GM12891 (cell line): ENCODE results near the gene ZNF280A. TPM values are rescaled to one million over a fixed set of nuclear protein-coding genes. Genes with fewer than 3 reads are reported as not detected.

Experiments
- DNase-seq: peaks from one replicate; pipeline ENCODE4 v3.0.0; 2011; ENCODE audit warnings: low spot score; ENCODE audit not compliant: insufficient read length
- FAIRE-seq: peaks from 2 replicates; lab custom pipeline; 2011; peaks lifted over from hg19 to GRCh38; lab: Jason Lieb, UNC
- PAX5 ChIP-seq: IDR thresholded peaks from 2 replicates; pipeline ENCODE4 v1.6.1; 2011; ENCODE audit warnings: low read length, moderate library complexity, mild to moderate bottlenecking; ENCODE audit not compliant: insufficient read depth, severe bottlenecking
- POLR2A ChIP-seq: IDR thresholded peaks from 2 replicates; pipeline ENCODE4 v1.6.1; 2011; ENCODE audit warnings: low read depth, low read length, control low read depth
- POLR2AphosphoS5 ChIP-seq: IDR thresholded peaks from 2 replicates; pipeline ENCODE4 v1.6.1; 2011; ENCODE audit warnings: low read depth, low read length, control low read depth
- POU2F2 ChIP-seq: IDR thresholded peaks from 2 replicates; pipeline ENCODE4 v1.6.1; 2011; ENCODE audit warnings: low read depth, mild to moderate bottlenecking, control low read depth, low read length, moderate library complexity
- SPI1 ChIP-seq: IDR thresholded peaks from 2 replicates; pipeline ENCODE4 v1.6.1; 2011; ENCODE audit warnings: low read depth, low read length, control low read depth
- TAF1 ChIP-seq: IDR thresholded peaks from 2 replicates; pipeline ENCODE4 v1.6.1; 2011; ENCODE audit warnings: low read depth, low read length, control low read depth
- polyA plus RNA-seq: library from polyadenylated mRNA; unstranded; fragments of >200 nt; gene quantifications from one replicate; pipeline ENCODE4 v1.2.1, GENCODE V29; 2012; ENCODE audit warnings: low read depth, missing spikeins, inconsistent platforms; ENCODE audit not compliant: missing spikeins

The ZNF280A gene, protein sequence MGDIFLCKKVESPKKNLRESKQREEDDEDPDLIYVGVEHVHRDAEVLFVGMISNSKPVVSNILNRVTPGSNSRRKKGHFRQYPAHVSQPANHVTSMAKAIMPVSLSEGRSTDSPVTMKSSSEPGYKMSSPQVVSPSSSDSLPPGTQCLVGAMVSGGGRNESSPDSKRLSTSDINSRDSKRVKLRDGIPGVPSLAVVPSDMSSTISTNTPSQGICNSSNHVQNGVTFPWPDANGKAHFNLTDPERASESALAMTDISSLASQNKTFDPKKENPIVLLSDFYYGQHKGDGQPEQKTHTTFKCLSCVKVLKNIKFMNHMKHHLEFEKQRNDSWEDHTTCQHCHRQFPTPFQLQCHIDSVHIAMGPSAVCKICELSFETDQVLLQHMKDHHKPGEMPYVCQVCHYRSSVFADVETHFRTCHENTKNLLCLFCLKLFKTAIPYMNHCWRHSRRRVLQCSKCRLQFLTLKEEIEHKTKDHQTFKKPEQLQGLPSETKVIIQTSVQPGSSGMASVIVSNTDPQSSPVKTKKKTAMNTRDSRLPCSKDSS
- not detected for polyA plus RNA-seq

GRCh38 chr22:22520020-22520656 is at the start of gene ZNF280A:
Gene ZNF280A (minus strand): TSS chr22:22520270. CDS start chr22:22515630, 4,640 bp downstream.
- TF ChIP-seq POLR2A, result no peak
- TF ChIP-seq POU2F2, result no peak
- TF ChIP-seq SPI1, result no peak
- no peak for TF ChIP-seq PAX5
- DNase-seq, result no peak
- FAIRE-seq, result no peak

- TF ChIP-seq SPI1, result no peak
- no peak for DNase-seq
- FAIRE-seq, result no peak
Measured at GRCh38 chr22:22569218-22569617, 49.1 kb upstream of the ZNF280A start.

DNA sequence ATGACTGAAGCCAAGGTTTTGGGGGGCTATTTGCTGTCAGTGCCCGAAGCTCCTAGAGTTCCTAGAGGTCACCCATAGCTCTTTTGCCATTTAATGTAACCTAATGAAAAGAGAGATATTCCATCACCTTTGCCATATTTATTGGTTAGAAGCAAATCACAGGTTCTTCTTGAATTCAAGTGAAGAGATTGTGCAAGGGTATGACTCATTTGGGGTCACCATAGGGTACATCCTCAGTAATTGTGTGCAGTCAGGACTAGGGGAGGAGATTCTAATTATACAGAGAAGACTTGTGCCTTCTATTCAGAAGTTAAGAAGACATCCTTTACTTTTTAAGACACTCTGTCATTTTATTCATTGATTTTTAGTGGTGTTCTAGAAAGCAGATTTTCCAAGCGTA is 45.9 kb upstream of the ZNF280A start:
- TF ChIP-seq TAF1, result no peak
- no peak for TF ChIP-seq POLR2AphosphoS5
- TF ChIP-seq SPI1, result no peak
- DNase-seq (no peak), FAIRE-seq (no peak)

DNA sequence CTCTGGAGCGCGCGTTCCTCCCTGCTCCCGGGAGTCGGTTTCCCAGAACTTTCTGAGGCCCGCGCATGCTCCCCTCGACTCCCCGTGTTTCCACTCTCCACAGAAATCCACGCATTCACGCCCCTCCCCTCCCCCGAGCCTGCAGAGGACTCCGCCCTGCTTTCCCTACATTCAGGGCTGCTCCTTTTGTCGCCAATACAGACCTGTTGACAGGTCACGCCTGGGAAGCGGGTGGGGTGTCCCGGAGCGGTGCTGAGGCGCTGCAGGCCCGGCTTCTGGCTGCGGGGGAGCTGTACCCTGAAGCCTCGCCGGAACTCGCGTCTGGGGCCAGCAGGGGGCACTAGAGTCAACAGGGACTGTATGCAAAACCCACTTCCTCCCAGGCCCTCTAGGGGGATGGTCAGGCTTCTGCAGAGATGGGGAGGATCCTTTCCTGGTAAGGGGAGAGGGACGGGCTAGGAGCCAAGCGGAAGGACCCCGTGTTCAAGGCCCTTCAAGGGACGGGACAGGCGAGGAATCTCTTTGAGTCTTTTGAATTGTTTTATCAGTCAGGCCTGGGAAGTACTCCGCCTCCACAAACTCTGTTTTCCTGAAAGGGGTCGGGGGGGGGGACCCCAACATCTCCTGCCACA is 39.0 kb upstream of the ZNF280A start, which contains the start of gene PRAME:
Gene PRAME (minus strand): TSS at position 294 of the 632 bp plus-strand sequence. CDS start 2,433 bp downstream, outside the sequence.
- DNase-seq, result peak; percentile 92
- peak; percentile 86 for TF ChIP-seq SPI1
- peak; percentile 97 for TF ChIP-seq POU2F2
- no peak for TF ChIP-seq POLR2A
- no peak for TF ChIP-seq TAF1
- no peak for TF ChIP-seq POLR2AphosphoS5
- TF ChIP-seq PAX5, result no peak
- peak; percentile 84 for FAIRE-seq

GRCh38 chr22:22558071-22558971 is 38.3 kb upstream of the ZNF280A start:
- DNase-seq, result no peak
- no peak for FAIRE-seq
- TF ChIP-seq POLR2A (no peak), POU2F2 (no peak), PAX5 (no peak), POLR2AphosphoS5 (no peak), SPI1 (no peak), TAF1 (no peak)

DNA sequence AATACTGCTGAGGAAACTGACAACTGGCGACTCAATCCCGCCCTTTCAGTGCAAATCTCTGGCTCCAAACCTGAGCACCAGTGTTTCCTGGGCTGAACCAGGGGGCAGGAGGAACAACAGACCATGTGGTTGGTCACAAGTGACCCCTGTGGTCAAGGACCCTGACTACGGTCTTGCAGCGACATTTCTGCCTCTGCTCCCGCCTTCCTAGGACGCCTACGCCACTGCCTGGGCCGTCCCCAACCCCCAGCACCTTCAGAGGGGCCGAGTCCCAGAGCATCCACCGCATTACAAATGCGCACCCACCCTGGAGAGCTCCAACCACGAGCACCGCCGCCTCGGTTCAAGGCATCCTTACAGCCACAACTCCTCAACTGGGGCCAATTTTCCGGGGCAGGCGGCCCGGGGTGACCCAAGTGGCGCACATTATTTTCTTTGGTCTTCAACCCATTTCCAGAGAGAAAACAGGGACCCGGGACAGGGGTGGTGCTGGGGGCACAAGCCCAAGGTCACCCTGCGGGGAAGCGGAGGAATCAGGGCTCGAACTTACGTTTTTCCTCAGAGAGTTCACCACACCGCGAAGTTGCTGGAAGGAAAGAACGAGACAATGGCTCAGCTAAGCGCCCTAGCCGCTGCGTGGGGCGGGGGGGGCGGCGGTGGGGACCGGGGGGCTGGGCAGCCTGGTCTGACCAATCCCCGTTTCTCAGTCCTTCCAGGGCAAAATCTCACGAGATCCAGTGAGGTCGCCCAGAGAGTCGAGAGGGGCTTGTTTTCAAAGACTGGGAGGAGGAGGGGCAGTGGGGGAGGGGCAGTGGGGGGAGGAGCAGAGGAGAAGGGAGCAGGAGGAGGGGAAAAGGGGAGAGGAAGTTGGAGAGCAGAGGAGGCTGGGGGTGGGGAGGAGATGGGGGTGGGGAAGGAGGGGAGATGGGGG is 37.2 kb upstream of the ZNF280A start:
- TF ChIP-seq PAX5 (no peak), POLR2AphosphoS5 (no peak), POLR2A (no peak), POU2F2 (no peak), TAF1 (no peak), SPI1 (no peak)
- no peak for DNase-seq
- FAIRE-seq, result no peak

GRCh38 chr22:22556578-22556977 is 36.5 kb upstream of the ZNF280A start:
- no peak for FAIRE-seq
- TF ChIP-seq POLR2A (no peak), POU2F2 (no peak), SPI1 (no peak), PAX5 (no peak), TAF1 (no peak), POLR2AphosphoS5 (no peak)
- DNase-seq, result no peak

GRCh38 chr22:22555596-22555995 is 35.5 kb upstream of the ZNF280A start:
- no peak for FAIRE-seq

More at GRCh38 chr22:22555596-22555995, 35.5 kb upstream of the ZNF280A start:
- DNase-seq, result no peak
- TF ChIP-seq POU2F2, result no peak
- TF ChIP-seq PAX5, result no peak
- TF ChIP-seq SPI1, result no peak
